ENCODE measurements around the gene SLC18B1. TPM values are rescaled to one million over a fixed set of nuclear protein-coding genes. Genes with fewer than 3 reads are reported as not detected.

SLC18B1 gene
- total RNA-seq, 4 donors from 2014 or later = 3.9 to 12.3 (median 6.6) TPM

DNA sequence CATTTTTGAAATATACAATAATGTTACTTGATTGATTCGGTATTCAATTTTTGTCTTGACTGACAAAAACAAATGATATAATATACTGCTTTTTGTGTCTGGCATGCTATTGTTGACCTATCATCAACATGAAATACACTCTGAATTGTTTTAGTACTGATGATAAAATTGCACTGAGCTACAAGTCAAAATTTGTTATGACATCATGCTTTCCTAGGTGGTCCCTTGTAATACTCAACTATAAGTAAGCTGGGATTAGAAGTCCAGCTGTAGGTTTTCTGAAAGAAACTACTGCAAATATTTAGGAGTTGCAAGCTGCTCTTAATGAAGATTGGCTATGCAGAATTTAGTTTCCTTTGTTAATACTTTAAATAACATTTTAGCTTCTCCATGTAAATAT, 32.9 kb downstream of the SLC18B1 start:
- no peak overlapping the region for H3K4me3 ChIP-seq
- H3K36me3 ChIP-seq = peaks cover 0 to 8% (median 0%) of the 10 kb centered on the region in 3 donors

GRCh38 chr6:132764370-132764769, 34.1 kb downstream of the SLC18B1 start:
- Histone ChIP-seq H3K27me3 (no peaks in the 10 kb centered on the region), H3K4me1 (no peaks in the 10 kb centered on the region), H3K9me3 (no peaks in the 10 kb centered on the region), H3K36me3 (no peaks in the 10 kb centered on the region), H3K4me3 (no peak overlapping the region), H3K27ac (no peak overlapping the region)
- DNase-seq (ENCODE audit: low spot score in 2 of 2) = no peak
- TF ChIP-seq, protein P1, sequence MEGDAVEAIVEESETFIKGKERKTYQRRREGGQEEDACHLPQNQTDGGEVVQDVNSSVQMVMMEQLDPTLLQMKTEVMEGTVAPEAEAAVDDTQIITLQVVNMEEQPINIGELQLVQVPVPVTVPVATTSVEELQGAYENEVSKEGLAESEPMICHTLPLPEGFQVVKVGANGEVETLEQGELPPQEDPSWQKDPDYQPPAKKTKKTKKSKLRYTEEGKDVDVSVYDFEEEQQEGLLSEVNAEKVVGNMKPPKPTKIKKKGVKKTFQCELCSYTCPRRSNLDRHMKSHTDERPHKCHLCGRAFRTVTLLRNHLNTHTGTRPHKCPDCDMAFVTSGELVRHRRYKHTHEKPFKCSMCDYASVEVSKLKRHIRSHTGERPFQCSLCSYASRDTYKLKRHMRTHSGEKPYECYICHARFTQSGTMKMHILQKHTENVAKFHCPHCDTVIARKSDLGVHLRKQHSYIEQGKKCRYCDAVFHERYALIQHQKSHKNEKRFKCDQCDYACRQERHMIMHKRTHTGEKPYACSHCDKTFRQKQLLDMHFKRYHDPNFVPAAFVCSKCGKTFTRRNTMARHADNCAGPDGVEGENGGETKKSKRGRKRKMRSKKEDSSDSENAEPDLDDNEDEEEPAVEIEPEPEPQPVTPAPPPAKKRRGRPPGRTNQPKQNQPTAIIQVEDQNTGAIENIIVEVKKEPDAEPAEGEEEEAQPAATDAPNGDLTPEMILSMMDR (IDR thresholded peaks at IDR 0.05) = no peak
- TF ChIP-seq POLR2A (IDR thresholded peaks at IDR 0.05) (no peak), EP300 (IDR thresholded peaks at IDR 0.05) (no peak)

More for the DNA sequence above, 32.9 kb downstream of the SLC18B1 start:
- 93% methylated on average over 1 of the region's 1 CpG for WGBS, 2 donors
- DNase-seq (ENCODE audit: low spot score in 2 of 2) = no peak
- Histone ChIP-seq H3K27ac (no peak overlapping the region), H3K27me3 (no peaks in the 10 kb centered on the region), H3K9me3 (no peaks in the 10 kb centered on the region), H3K4me1 (no peaks in the 10 kb centered on the region)
- no peak for TF ChIP-seq EP300 (IDR thresholded peaks at IDR 0.05)
- TF ChIP-seq, protein P1 (IDR thresholded peaks at IDR 0.05) = no peak
- TF ChIP-seq POLR2A (IDR thresholded peaks at IDR 0.05) = no peak

- H3K27me3 ChIP-seq = no peaks in the 10 kb centered on the region
- H3K9me3 ChIP-seq = no peaks in the 10 kb centered on the region
- H3K4me3 ChIP-seq = no peak overlapping the region
- 54 to 68% methylated on average over 2 of the region's 2 CpGs for WGBS, 2 donors
- no peaks in the 10 kb centered on the region for H3K36me3 ChIP-seq
- DNase-seq (ENCODE audit: low spot score in 2 of 2) = no peak
- H3K27ac ChIP-seq = no peak overlapping the region
- TF ChIP-seq, protein P1 (IDR thresholded peaks at IDR 0.05) = no peak
- TF ChIP-seq POLR2A (IDR thresholded peaks at IDR 0.05) (no peak), EP300 (IDR thresholded peaks at IDR 0.05) (no peak)
- H3K4me1 ChIP-seq = no peaks in the 10 kb centered on the region
Observed at GRCh38 chr6:132763269-132763668, 35.2 kb downstream of the SLC18B1 start.

DNA sequence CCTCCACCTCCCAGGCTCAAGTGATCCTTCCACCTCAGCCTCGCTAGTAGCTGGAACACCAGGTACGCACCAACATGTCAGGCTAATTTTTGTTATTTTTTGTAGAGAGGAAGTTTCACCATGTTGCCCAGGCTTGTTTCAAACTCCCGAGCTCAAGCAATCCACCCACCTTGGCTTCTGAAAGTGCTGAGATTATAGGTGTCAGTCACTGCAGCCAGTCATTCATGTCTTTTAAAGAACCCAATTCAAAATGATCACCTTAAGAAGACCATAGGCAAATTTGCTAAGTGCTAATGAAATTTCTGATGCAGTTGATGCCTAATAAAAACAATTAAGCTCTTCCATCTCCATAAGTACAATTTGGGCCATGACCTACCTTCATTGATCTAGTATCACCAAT, 38.2 kb downstream of the SLC18B1 start:
- Histone ChIP-seq H3K9me3 (no peaks in the 10 kb centered on the region), H3K4me1 (no peaks in the 10 kb centered on the region), H3K27me3 (no peaks in the 10 kb centered on the region), H3K4me3 (no peak overlapping the region), H3K36me3 (no peaks in the 10 kb centered on the region), H3K27ac (no peak overlapping the region)
- TF ChIP-seq, protein P1 (IDR thresholded peaks at IDR 0.05) = no peak
- no peak for TF ChIP-seq POLR2A (IDR thresholded peaks at IDR 0.05)
- TF ChIP-seq EP300 (IDR thresholded peaks at IDR 0.05) = no peak
- 96 to 98% methylated on average over 3 of the region's 3 CpGs for WGBS, 2 donors
- no peak for DNase-seq (ENCODE audit: low spot score in 2 of 2)

DNA sequence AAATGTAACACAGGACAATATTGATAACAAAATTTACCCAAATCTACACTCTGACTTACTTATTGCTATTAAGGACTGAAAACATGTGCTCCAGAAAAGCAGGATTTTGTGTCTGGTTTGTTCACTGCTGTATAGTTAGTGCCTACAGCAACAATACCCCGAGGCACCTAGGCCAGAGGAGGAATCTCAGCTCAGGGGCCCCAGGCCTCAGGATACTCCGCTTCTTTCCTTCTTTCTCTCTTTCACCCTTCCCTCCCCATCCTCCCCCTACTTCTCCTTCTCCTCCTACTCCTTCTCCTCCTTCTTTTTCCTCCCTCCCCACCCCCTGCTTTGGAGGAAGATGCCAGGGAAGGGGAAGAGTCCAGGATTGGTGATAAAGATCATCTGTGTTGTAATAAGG, 39.7 kb downstream of the SLC18B1 start:
- Histone ChIP-seq H3K4me1 (no peaks in the 10 kb centered on the region), H3K9me3 (no peaks in the 10 kb centered on the region), H3K36me3 (no peaks in the 10 kb centered on the region), H3K4me3 (no peak overlapping the region), H3K27ac (no peak overlapping the region), H3K27me3 (no peaks in the 10 kb centered on the region)
- WGBS, 2 donors = 79 to 88% methylated on average over 2 of the region's 2 CpGs
- TF ChIP-seq EP300 (IDR thresholded peaks at IDR 0.05) = no peak
- TF ChIP-seq POLR2A (IDR thresholded peaks at IDR 0.05) = no peak
- TF ChIP-seq, protein P1 (IDR thresholded peaks at IDR 0.05) = no peak
- no peak for DNase-seq (ENCODE audit: low spot score in 2 of 2)
